K562 (cell line): ENCODE measurements around the gene FOXN3. TPM values are rescaled to one million over a fixed set of nuclear protein-coding genes. Genes with fewer than 3 reads are reported as not detected.

Experiments
- ATAC-seq: fragments of 200-7000 bp; cut with Tn5 transposase; 3 replicates; pipeline ENCODE4 v1.9.1; 2020; ENCODE audit warnings: moderate library complexity
- BruUV-seq: library from RNA; stranded (reverse); fragments of 400-500 nt; replicated peaks from 2 replicates; lab custom pipeline; 2021; lab: Mats Ljungman, UMichigan
- CTCF ChIA-PET: fragments of 300-600 bp; formaldehyde crosslinking; extraction: SDS; loops from one replicate; lab custom pipeline; 2021; ENCODE audit warnings: low intra/inter-chr PET ratio; lab: Yijun Ruan, JAX
- POLR2A ChIA-PET: fragments of 300-600, 350-650 bp; sonication (Branson Sonifier 250); formaldehyde crosslinking; extraction: SDS; loops from one replicate; lab custom pipeline; 2021; ENCODE audit warnings: antibody characterized with exemption, inconsistent platforms; lab: Yijun Ruan, JAX
- DNase-seq, 4 experiments: peaks; one replicate each; pipeline versions ENCODE4 v3.0.0 to v3.0.0-alpha.2; 2011 to 2018; ENCODE audit warnings: low spot score in 3 of 4, mixed read lengths in 3 of 4; ENCODE audit errors: extremely low read depth in 1 of 4
- FAIRE-seq: peaks from 2 replicates; lab custom pipeline; 2011; peaks lifted over from hg19 to GRCh38; lab: Jason Lieb, UNC
- H2AFZ ChIP-seq: 2 replicates; pipeline ENCODE4 v1.6.0; 2011; ENCODE audit warnings: low read depth, low read length, control low read depth, inconsistent platforms
- H3K27ac ChIP-seq: fragments of 200-600 bp; 3 replicates; pipeline ENCODE4 v1.8.0; 2011; ENCODE audit warnings: low read depth, mild to moderate bottlenecking, control low read depth, inconsistent platforms, low read length, moderate library complexity, mixed read lengths; ENCODE audit errors: extremely low read depth
- H3K27me3 ChIP-seq, 2 experiments: fragments of 300-600 bp in 1 of 2; 2 replicates in 1 of 2; 3 replicates in 1 of 2; pipeline versions ENCODE4 v1.6.0 to v1.8.0; 2011; ENCODE audit warnings: inconsistent platforms in 2 of 2, low read length in 2 of 2, mild to moderate bottlenecking in 1 of 2, mixed read lengths in 1 of 2, moderate library complexity in 1 of 2; ENCODE audit not compliant: control insufficient read depth in 2 of 2, insufficient read depth in 2 of 2
- H3K36me3 ChIP-seq: fragments of 300-600 bp; 3 replicates; pipeline ENCODE4 v1.8.0; 2011; ENCODE audit warnings: mild to moderate bottlenecking, low read length, inconsistent platforms; ENCODE audit not compliant: control insufficient read depth, insufficient read depth
- H3K4me1 ChIP-seq, 2 experiments: fragments of 200-600 bp in 1 of 2; replicated peaks in 1 of 2; 2 replicates in 1 of 2; 3 replicates in 1 of 2; pipeline versions ENCODE4 v1.5.1 to v1.8.0; 2011; ENCODE audit warnings: inconsistent platforms in 2 of 2, low read length in 2 of 2, mild to moderate bottlenecking in 1 of 2, mixed read lengths in 1 of 2, moderate library complexity in 1 of 2; ENCODE audit not compliant: control insufficient read depth in 2 of 2, insufficient read depth in 2 of 2
- H3K4me2 ChIP-seq: 2 replicates; pipeline ENCODE4 v1.6.1; 2011; ENCODE audit warnings: low read length, control low read depth, inconsistent platforms, mixed read lengths; ENCODE audit not compliant: insufficient read depth
- H3K4me3 ChIP-seq: fragments of 200-600 bp; sonication (generic), shearing (Covaris generic); 2 replicates; pipeline ENCODE4 v1.5.1; 2016; ENCODE audit warnings: control low read depth, inconsistent platforms
- H3K79me2 ChIP-seq: fragments of 200-600 bp; 3 replicates; pipeline ENCODE4 v1.8.0; 2011; ENCODE audit warnings: low read length, inconsistent platforms; ENCODE audit not compliant: control insufficient read depth, insufficient read depth
- H3K9ac ChIP-seq, 2 experiments: 2 replicates each; pipeline versions ENCODE4 v1.6.0 to v1.6.1; 2011; ENCODE audit warnings: low read depth in 2 of 2, low read length in 2 of 2, control low read depth in 1 of 2, inconsistent platforms in 1 of 2, mild to moderate bottlenecking in 1 of 2, mixed read lengths in 1 of 2; ENCODE audit not compliant: insufficient read depth in 1 of 2
- H3K9me1 ChIP-seq: one replicate; pipeline ENCODE4 v1.6.0; 2011; ENCODE audit warnings: inconsistent platforms, mild to moderate bottlenecking, low read length, moderate library complexity; ENCODE audit not compliant: control insufficient read depth, insufficient read depth
- H3K9me3 ChIP-seq: replicated peaks from 2 replicates; pipeline ENCODE4 v1.5.1; 2011; ENCODE audit warnings: low read depth, low read length, inconsistent platforms; ENCODE audit not compliant: control insufficient read depth, insufficient read depth
- H4K20me1 ChIP-seq: replicated peaks from 2 replicates; pipeline ENCODE4 v1.6.1; 2011; ENCODE audit warnings: low read length, inconsistent platforms, mixed read lengths; ENCODE audit not compliant: control insufficient read depth, insufficient read depth
- CBX8 ChIP-seq: fragments of 200-600 bp; sonication (generic); IDR thresholded peaks from 2 replicates; pipeline ENCODE4 v1.6.1; 2012; ENCODE audit warnings: borderline replicate concordance, mixed run types, low read depth, mild to moderate bottlenecking, moderate library complexity, mixed read lengths, low read length, control low read depth, inconsistent platforms; ENCODE audit not compliant: poor library complexity, severe bottlenecking; ENCODE audit errors: extremely low read depth
- CCAR2 ChIP-seq: fragments of 200-400 bp; formaldehyde crosslinking; IDR thresholded peaks from 2 replicates; pipeline ENCODE4 v1.6.1; 2017; ENCODE audit warnings: mild to moderate bottlenecking, low read depth, low read length
- CEBPG ChIP-seq, 3 experiments: fragments of 200-800 bp in 1 of 3; sonication (Bioruptor generic) in 1 of 3; sonication (generic) in 1 of 3; formaldehyde crosslinking in 1 of 3; IDR thresholded peaks in 2 of 3; conservative IDR thresholded peaks in 1 of 3; 2 replicates each; pipeline versions ENCODE4 v1.6.1 to v1.8.0; 2016 to 2022; ENCODE audit warnings: missing compliant biosample characterization in 2 of 3, missing genetic modification characterization in 2 of 3, mild to moderate bottlenecking in 1 of 3, missing genetic modification reagents in 1 of 3
- ETS2 ChIP-seq: IDR thresholded peaks from 2 replicates; pipeline ENCODE4 v1.6.1; 2016; ENCODE audit warnings: borderline replicate concordance, missing genetic modification characterization, mild to moderate bottlenecking, moderate library complexity, missing compliant biosample characterization; ENCODE audit not compliant: poor library complexity, severe bottlenecking
- IRF2 ChIP-seq: sonication (generic); formaldehyde crosslinking; IDR thresholded peaks from 2 replicates; pipeline ENCODE4 v1.8.1; 2022; ENCODE audit warnings: mild to moderate bottlenecking, missing genetic modification reagents
- POLR3G ChIP-seq: IDR thresholded peaks from 2 replicates; pipeline ENCODE4 v1.6.1; 2011; ENCODE audit not compliant: insufficient read length, insufficient replicate concordance; ENCODE audit errors: extremely low read depth
- RREB1 ChIP-seq: fragments of 250-450 bp; sonication (Bioruptor Pico); IDR thresholded peaks from 2 replicates; pipeline ENCODE4 v1.4.0; 2020
- TRIM24 ChIP-seq, 2 experiments: fragments of 450-650 bp; IDR thresholded peaks; 2 replicates each; pipeline ENCODE4 v1.6.1; 2016
- U2AF1 ChIP-seq: fragments of 200-400 bp; formaldehyde crosslinking; optimal IDR thresholded peaks from 2 replicates; pipeline ENCODE3; 2017; ENCODE audit warnings: mild to moderate bottlenecking, low read depth, low read length, moderate library complexity
- ZNF592 ChIP-seq: fragments of 450-650 bp; IDR thresholded peaks from 2 replicates; pipeline ENCODE4 v1.6.1; 2017; ENCODE audit warnings: antibody characterized with exemption, mild to moderate bottlenecking
- ZNF77 ChIP-seq: fragments of 250-450 bp; sonication (Bioruptor Pico); IDR thresholded peaks from 2 replicates; pipeline ENCODE4 v1.5.0; 2020
- WGBS: fragments of 100-300 bp; shearing (Covaris generic); methylation state at CpG from one replicate; pipeline ENCODE4 v1.1.6; 2016; ENCODE audit warnings: low coverage, mixed read lengths; ENCODE audit not compliant: insufficient coverage; ENCODE audit errors: missing lambda C conversion rate; 5-methylcytosine and 5-hydroxymethylcytosine counted together
- in situ Hi-C: fragments of 300-500 bp; cut with MboI; formaldehyde crosslinking; loops from 4 replicates; pipeline ENCODE4 v1.15.0; 2018; ENCODE audit warnings: inconsistent platforms, mixed read lengths
- intact Hi-C: fragments of 100-400 bp; cut with micrococcal nuclease; formaldehyde crosslinking; loops from 2 replicates; pipeline ENCODE4 v1.14.2; 2022
- polyA plus RNA-seq, 8 experiments: library from polyadenylated mRNA; depleted of rRNA in 4 of 8; stranded (reverse) in 5 of 8; unstranded in 3 of 8; fragments of >200 nt; fragmentation: Nextera tagmentation in 2 of 8; fragmentation: Illumina TruSeq in 1 of 8; extraction: Ambion mirVana in 2 of 8; extraction: Trizol in 1 of 8; gene quantifications; 2 replicates each; pipeline versions ENCODE4 v1.2.1 to v1.2.3, GENCODE V29; 2011 to 2014; ENCODE audit warnings: inconsistent platforms in 1 of 8, missing spikeins in 1 of 8
- total RNA-seq, 7 experiments: library from RNA; depleted of rRNA in 6 of 7; stranded (reverse); fragments of >200 nt in 6 of 7; fragmentation: Illumina TruSeq in 2 of 7; extraction: Trizol in 2 of 7; gene quantifications; 2 replicates each; pipeline versions ENCODE4 v1.2.1 to v1.2.3, GENCODE V29; 2011 to 2021; ENCODE audit warnings: low replicate concordance in 1 of 7

The FOXN3 gene
- total and polyA plus RNA-seq, 9 of the 15 experiments (the other 6 are each of a cell fraction or from before 2014, with no cell fraction given) = 0.07 to 1.3 (median 0.40) TPM

DNA sequence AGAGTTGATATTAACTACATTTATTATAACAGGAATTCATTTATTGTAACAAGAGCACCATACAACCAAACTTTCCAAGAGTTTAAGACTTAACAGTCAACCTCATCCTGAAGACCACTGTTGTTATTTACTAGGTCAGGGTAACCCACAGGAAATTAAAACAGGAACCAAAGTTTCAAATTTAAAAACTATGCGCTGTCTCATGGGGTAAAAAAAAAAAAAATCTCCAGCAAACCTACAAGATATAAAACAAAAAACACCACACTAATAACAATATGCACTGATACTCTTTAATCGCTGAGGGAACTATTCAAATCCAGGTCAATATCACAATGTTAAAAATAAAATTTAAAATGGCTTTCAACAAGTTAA is 44.5 kb downstream of the FOXN3 start:
- no TSS peak for BruUV-seq
- H3K9me1 ChIP-seq = no peaks in the 10 kb centered on the region
- no peak overlapping the region for H3K4me3 ChIP-seq
- H3K4me1 ChIP-seq = no peaks in the 10 kb centered on the region
- no peaks in the 10 kb centered on the region for H3K9me3 ChIP-seq
- WGBS = 9% methylated on average over 2 of the region's 2 CpGs
- ChIA-PET POLR2A (no interaction called here), CTCF (no interaction called here)
- peaks cover 0 to 3% of the 10 kb centered on the region in 2 experiments; a peak in 1 of 5 replicates for H3K27me3 ChIP-seq
- no peak overlapping the region for H3K4me2 ChIP-seq
- H3K9ac ChIP-seq = no peak overlapping the region
- no peak overlapping the region for H3K27ac ChIP-seq
- FAIRE-seq (no peak), ATAC-seq (no peak), DNase-seq (no peak)
- H2AFZ ChIP-seq = no peak overlapping the region
- no peaks in the 10 kb centered on the region for H3K79me2 ChIP-seq
- H3K36me3 ChIP-seq = no peaks in the 10 kb centered on the region
- H4K20me1 ChIP-seq = no peaks in the 10 kb centered on the region
- in situ Hi-C loops (no loop called here), intact Hi-C loops (no loop called here)
- no peak for TF ChIP-seq ZNF77
- no peak for TF ChIP-seq RREB1 (CRISPR knock-in tag)
- TF ChIP-seq POLR3G = no peak
- TF ChIP-seq CBX8 = no peak
- no peak for TF ChIP-seq CEBPG (CRISPR knock-in tag; IDR thresholded peaks at IDR 0.05)
- TF ChIP-seq CEBPG (tag; conservative IDR thresholded peaks at IDR 0.05 in 1 of 2, IDR thresholded peaks at IDR 0.05 in 1 of 2) = no peak
- TF ChIP-seq CCAR2 = no peak
- no peak for TF ChIP-seq ETS2 (tag)
- TF ChIP-seq IRF2 = no peak
- TF ChIP-seq U2AF1 = no peak
- no peak for TF ChIP-seq TRIM24 (IDR thresholded peaks at IDR 0.05)
- no peak for TF ChIP-seq ZNF592
